ENCODE measurements around the gene UBL4B. TPM values are rescaled to one million over a fixed set of nuclear protein-coding genes. Genes with fewer than 3 reads are reported as not detected.

The UBL4B gene
- polyA plus RNA-seq, 2 of the 4 experiments (the other 2 are of a cell fraction) = not detected

DNA sequence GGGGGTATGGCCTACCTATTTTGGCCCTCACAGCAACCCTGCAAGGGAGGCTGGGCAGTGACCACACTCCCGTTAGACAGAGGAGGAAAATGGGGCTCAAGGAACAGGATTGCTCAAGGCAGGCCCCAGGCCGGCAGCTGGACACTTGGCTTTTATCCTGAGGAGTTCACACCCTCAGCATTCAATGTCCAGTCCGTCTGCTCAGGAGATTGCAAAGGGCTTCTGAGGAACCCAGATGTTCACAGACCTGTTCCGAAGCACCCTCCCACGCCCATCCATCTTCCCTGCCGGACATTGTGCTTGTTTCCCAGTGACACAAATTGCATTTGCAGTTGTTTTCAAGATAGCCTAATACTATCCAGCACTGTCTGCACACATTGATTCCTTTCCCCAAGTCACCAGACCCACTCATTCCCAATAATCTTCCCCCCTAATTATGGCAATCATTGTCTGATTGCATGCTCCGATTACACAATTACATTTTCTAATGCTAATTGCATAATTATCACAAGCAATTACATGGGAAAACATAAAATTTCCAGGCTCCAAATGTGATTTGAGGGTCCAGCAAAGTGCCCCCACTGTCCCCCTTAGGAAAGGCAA is 4.3 kb upstream of the UBL4B start:
- Histone ChIP-seq H3K4me3 (no peak overlapping the region), H3K9me3 (no peaks in the 10 kb centered on the region), H3K4me1 (no peaks in the 10 kb centered on the region), H3K4me2 (no peak overlapping the region), H3K27ac (no peak overlapping the region)
- POLR2A ChIA-PET = no interaction called here
- FAIRE-seq (no peak), ATAC-seq (no peak), DNase-seq (ENCODE audit: low read depth in 1 of 2, low spot score in 1 of 2) (no peak)
- WGBS (ENCODE audit: missing lambda C conversion rate) = 37% methylated on average over 6 of the region's 7 CpGs
- CTCF ChIA-PET = interaction anchor here (0.6 to 1.7 kb wide), 3 partner anchors 9 to 1145 kb away, joined by 3 to 5 read pairs (median 4); no protein-coding TSS in a partner anchor
- TF ChIP-seq NFE2L2 (conservative IDR thresholded peaks at IDR 0.05; ENCODE audit: low read length) = no peak
- no peak for TF ChIP-seq JUNB (IDR thresholded peaks at IDR 0.05)
- no peak for TF ChIP-seq NPAS2 (CRISPR knock-in tag; IDR thresholded peaks at IDR 0.05; ENCODE audit: borderline replicate concordance)
- TF ChIP-seq POLR2A (IDR thresholded peaks at IDR 0.05; ENCODE audit: low read length) = no peak
- TF ChIP-seq, protein P1, sequence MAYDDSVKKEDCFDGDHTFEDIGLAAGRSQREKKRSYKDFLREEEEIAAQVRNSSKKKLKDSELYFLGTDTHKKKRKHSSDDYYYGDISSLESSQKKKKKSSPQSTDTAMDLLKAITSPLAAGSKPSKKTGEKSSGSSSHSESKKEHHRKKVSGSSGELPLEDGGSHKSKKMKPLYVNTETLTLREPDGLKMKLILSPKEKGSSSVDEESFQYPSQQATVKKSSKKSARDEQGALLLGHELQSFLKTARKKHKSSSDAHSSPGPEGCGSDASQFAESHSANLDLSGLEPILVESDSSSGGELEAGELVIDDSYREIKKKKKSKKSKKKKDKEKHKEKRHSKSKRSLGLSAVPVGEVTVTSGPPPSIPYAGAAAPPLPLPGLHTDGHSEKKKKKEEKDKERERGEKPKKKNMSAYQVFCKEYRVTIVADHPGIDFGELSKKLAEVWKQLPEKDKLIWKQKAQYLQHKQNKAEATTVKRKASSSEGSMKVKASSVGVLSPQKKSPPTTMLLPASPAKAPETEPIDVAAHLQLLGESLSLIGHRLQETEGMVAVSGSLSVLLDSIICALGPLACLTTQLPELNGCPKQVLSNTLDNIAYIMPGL (CRISPR knock-in tag; IDR thresholded peaks at IDR 0.05; ENCODE audit: borderline replicate concordance) = no peak
- TF ChIP-seq TP53 (CRISPR knock-in tag; IDR thresholded peaks at IDR 0.05) = no peak
- TF ChIP-seq CHD4 (IDR thresholded peaks at IDR 0.05; ENCODE audit: borderline replicate concordance) = no peak
- no peak for TF ChIP-seq RCOR1 (IDR thresholded peaks at IDR 0.05; ENCODE audit: low read depth, low read length)
- TF ChIP-seq, protein P2, sequence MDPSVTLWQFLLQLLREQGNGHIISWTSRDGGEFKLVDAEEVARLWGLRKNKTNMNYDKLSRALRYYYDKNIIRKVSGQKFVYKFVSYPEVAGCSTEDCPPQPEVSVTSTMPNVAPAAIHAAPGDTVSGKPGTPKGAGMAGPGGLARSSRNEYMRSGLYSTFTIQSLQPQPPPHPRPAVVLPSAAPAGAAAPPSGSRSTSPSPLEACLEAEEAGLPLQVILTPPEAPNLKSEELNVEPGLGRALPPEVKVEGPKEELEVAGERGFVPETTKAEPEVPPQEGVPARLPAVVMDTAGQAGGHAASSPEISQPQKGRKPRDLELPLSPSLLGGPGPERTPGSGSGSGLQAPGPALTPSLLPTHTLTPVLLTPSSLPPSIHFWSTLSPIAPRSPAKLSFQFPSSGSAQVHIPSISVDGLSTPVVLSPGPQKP (IDR thresholded peaks at IDR 0.05; ENCODE audit: low read depth, low read length) = no peak
- no peak for TF ChIP-seq ZNF302 (CRISPR knock-in tag; IDR thresholded peaks at IDR 0.05)
- TF ChIP-seq, protein P3, sequence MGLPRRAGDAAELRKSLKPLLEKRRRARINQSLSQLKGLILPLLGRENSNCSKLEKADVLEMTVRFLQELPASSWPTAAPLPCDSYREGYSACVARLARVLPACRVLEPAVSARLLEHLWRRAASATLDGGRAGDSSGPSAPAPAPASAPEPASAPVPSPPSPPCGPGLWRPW (IDR thresholded peaks at IDR 0.05) = no peak
- no peak for TF ChIP-seq NR3C1 (IDR thresholded peaks at IDR 0.05)
- TF ChIP-seq CBX2 (IDR thresholded peaks at IDR 0.05; ENCODE audit: borderline replicate concordance, low read depth) = no peak
- TF ChIP-seq HOXA7 (CRISPR knock-in tag; IDR thresholded peaks at IDR 0.05) = no peak
- TF ChIP-seq KDM5A (IDR thresholded peaks at IDR 0.05) = no peak

DNA sequence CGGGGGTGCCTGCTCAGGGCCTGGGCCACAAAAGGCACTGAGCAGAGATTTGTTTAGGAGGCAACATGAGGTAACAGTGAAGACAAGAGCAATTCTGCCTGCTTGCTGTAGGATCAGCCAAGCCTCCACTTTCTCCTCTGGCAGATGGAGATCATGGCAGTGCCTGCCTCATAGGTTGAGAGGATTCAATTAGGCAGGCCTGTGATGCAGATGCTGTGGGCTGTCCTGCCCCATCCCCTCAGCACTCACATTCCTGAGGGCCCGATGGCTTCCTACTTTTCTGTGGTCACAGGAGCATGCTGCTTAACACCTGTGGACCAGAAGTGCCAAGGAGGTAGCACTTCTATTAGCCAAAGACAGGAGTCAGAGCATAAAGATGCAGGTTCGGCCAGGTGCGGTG is 1.2 kb upstream of the UBL4B start:
- no peak for DNase-seq (ENCODE audit: low read depth in 1 of 2, low spot score in 1 of 2)
- ATAC-seq = no peak
- Histone ChIP-seq H3K4me3 (no peak overlapping the region), H3K4me2 (no peak overlapping the region), H3K4me1 (no peaks in the 10 kb centered on the region), H3K9me3 (no peaks in the 10 kb centered on the region), H3K27ac (no peak overlapping the region)
- WGBS (ENCODE audit: missing lambda C conversion rate) = 76% methylated on average over 4 of the region's 4 CpGs
- CTCF ChIA-PET = interaction anchor here (2.1 kb wide), 1 partner anchor 12 kb away, joined by 5 read pairs; no protein-coding TSS in a partner anchor
- no peak for FAIRE-seq
- POLR2A ChIA-PET = no interaction called here
- TF ChIP-seq HOXA7 (CRISPR knock-in tag; IDR thresholded peaks at IDR 0.05) = no peak
- no peak for TF ChIP-seq FOSB (CRISPR knock-in tag; IDR thresholded peaks at IDR 0.05)
- TF ChIP-seq ZNF302 (CRISPR knock-in tag; IDR thresholded peaks at IDR 0.05) = no peak
- TF ChIP-seq ESRRA (IDR thresholded peaks at IDR 0.05; ENCODE audit: borderline replicate concordance, low read length) = no peak
- no peak for TF ChIP-seq TP53 (CRISPR knock-in tag; IDR thresholded peaks at IDR 0.05)
- TF ChIP-seq, protein P4, sequence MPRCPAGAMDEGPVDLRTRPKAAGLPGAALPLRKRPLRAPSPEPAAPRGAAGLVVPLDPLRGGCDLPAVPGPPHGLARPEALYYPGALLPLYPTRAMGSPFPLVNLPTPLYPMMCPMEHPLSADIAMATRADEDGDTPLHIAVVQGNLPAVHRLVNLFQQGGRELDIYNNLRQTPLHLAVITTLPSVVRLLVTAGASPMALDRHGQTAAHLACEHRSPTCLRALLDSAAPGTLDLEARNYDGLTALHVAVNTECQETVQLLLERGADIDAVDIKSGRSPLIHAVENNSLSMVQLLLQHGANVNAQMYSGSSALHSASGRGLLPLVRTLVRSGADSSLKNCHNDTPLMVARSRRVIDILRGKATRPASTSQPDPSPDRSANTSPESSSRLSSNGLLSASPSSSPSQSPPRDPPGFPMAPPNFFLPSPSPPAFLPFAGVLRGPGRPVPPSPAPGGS (IDR thresholded peaks at IDR 0.05) = no peak
- no peak for TF ChIP-seq CHD2 (IDR thresholded peaks at IDR 0.05; ENCODE audit: low read length, partially characterized antibody)
- no peak for TF ChIP-seq CBX2 (IDR thresholded peaks at IDR 0.05; ENCODE audit: borderline replicate concordance, low read depth)
- no peak for TF ChIP-seq FOSL2 (IDR thresholded peaks at IDR 0.05)
- no peak for TF ChIP-seq FOSL2 (CRISPR knock-in tag; IDR thresholded peaks at IDR 0.05)
- TF ChIP-seq POLR2AphosphoS2 (conservative IDR thresholded peaks at IDR 0.05; ENCODE audit: low read length) = no peak
- TF ChIP-seq FOXS1 (CRISPR knock-in tag; IDR thresholded peaks at IDR 0.05) = no peak
- TF ChIP-seq, protein P5, sequence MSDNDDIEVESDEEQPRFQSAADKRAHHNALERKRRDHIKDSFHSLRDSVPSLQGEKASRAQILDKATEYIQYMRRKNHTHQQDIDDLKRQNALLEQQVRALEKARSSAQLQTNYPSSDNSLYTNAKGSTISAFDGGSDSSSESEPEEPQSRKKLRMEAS (IDR thresholded peaks at IDR 0.05) = no peak
- TF ChIP-seq HDAC2 (IDR thresholded peaks at IDR 0.05) = no peak
- TF ChIP-seq RARB (CRISPR knock-in tag; IDR thresholded peaks at IDR 0.05) = no peak
- no peak for TF ChIP-seq BHLHE40 (IDR thresholded peaks at IDR 0.05; ENCODE audit: low read depth, low read length)
- TF ChIP-seq, protein P6, sequence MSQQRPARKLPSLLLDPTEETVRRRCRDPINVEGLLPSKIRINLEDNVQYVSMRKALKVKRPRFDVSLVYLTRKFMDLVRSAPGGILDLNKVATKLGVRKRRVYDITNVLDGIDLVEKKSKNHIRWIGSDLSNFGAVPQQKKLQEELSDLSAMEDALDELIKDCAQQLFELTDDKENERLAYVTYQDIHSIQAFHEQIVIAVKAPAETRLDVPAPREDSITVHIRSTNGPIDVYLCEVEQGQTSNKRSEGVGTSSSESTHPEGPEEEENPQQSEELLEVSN (IDR thresholded peaks at IDR 0.05; ENCODE audit: borderline replicate concordance, low read depth) = no peak
- TF ChIP-seq, protein P7, sequence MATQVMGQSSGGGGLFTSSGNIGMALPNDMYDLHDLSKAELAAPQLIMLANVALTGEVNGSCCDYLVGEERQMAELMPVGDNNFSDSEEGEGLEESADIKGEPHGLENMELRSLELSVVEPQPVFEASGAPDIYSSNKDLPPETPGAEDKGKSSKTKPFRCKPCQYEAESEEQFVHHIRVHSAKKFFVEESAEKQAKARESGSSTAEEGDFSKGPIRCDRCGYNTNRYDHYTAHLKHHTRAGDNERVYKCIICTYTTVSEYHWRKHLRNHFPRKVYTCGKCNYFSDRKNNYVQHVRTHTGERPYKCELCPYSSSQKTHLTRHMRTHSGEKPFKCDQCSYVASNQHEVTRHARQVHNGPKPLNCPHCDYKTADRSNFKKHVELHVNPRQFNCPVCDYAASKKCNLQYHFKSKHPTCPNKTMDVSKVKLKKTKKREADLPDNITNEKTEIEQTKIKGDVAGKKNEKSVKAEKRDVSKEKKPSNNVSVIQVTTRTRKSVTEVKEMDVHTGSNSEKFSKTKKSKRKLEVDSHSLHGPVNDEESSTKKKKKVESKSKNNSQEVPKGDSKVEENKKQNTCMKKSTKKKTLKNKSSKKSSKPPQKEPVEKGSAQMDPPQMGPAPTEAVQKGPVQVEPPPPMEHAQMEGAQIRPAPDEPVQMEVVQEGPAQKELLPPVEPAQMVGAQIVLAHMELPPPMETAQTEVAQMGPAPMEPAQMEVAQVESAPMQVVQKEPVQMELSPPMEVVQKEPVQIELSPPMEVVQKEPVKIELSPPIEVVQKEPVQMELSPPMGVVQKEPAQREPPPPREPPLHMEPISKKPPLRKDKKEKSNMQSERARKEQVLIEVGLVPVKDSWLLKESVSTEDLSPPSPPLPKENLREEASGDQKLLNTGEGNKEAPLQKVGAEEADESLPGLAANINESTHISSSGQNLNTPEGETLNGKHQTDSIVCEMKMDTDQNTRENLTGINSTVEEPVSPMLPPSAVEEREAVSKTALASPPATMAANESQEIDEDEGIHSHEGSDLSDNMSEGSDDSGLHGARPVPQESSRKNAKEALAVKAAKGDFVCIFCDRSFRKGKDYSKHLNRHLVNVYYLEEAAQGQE (IDR thresholded peaks at IDR 0.05) = no peak
- TF ChIP-seq HOXB13 (CRISPR knock-in tag; IDR thresholded peaks at IDR 0.05; ENCODE audit: low read depth) = no peak
